ENCODE measurements around the gene CLHC1. TPM values are rescaled to one million over a fixed set of nuclear protein-coding genes. Genes with fewer than 3 reads are reported as not detected.
"Not testable (repeated sequence)": the region's sequence is repeated elsewhere in the genome, so short reads cannot be mapped to it uniquely, and the experiment has no call there.

The CLHC1 gene
- total RNA-seq, 1 experiment from 2014 or later = 3.9 TPM

DNA sequence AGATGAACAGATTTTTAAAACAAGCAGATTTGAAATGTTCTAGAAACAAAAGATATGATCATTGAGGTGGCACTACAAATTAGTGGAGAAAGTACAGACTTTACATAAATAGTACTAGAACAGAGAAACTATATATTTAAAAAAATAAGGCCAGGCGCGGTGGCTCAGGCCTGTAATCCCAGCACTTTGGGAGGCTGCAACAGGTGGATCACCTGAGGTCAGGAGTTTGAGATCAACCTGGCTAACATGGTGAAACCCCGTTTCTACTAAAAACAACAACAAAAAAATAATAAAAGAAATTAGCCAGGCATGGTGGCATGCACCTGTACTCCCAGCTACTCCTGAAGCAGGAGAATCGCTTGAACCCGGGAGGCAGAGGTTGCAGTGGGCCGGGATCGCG lies 45.3 kb downstream of the CLHC1 start:
- H3K79me2 ChIP-seq (ENCODE audit: low read length); H3K36me3 ChIP-seq (ENCODE audit: low read depth, low read length); H3K9ac ChIP-seq (ENCODE audit: low read length); H3K4me3 ChIP-seq (ENCODE audit: low read length); BruUV-seq (replicated peaks); H4K20me1 ChIP-seq (ENCODE audit: low read length); H2AFZ ChIP-seq (ENCODE audit: low read length); H3F3A ChIP-seq (ENCODE audit: low read length, unreplicated experiment); H3K9me2 ChIP-seq (replicated peaks; ENCODE audit: low read length); H3K27ac ChIP-seq (ENCODE audit: low read length); H3K27me3 ChIP-seq (ENCODE audit: low read length); H3K4me2 ChIP-seq (ENCODE audit: low read length); ATAC-seq; H3K4me1 ChIP-seq (ENCODE audit: insufficient read depth, low read length); H3K9me3 ChIP-seq (ENCODE audit: low read length); DNase-seq; intact Hi-C loops (cut with micrococcal nuclease); POLR2A ChIA-PET (ENCODE audit: unreplicated experiment); CTCF ChIA-PET: not testable (repeated sequence)

- CTCF ChIA-PET = no interaction called here
Measured at GRCh38 chr2:55180374-55180773, 51.7 kb downstream of the CLHC1 start.

DNA sequence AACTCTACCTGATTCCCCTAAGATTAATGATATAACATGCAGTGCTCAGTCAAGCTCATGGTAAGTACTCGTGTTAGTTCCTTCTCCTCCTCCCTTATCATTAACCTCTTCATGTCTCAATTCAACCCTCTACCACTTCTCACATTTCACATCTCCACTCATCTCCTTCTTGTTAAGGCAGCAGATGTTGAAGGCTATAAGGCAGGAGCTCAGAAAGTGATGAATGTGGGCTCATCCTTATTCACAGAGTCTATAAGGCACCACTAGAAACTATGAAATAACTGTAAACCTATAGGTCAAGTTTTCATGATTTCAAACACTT lies 56.0 kb downstream of the CLHC1 start:
- POLR2A ChIA-PET (ENCODE audit: unreplicated experiment) = interaction anchor here (0.5 to 0.6 kb wide), 2 partner anchors 22 to 126 kb away, joined by 3 to 4 read pairs; partner anchors contain the start of gene RTN4
- Histone ChIP-seq H3F3A (ENCODE audit: low read length, unreplicated experiment) (no peaks in the 10 kb centered on the region), H3K9me3 (ENCODE audit: low read length) (no peaks in the 10 kb centered on the region), H3K9me2 (replicated peaks; ENCODE audit: low read length) (no peaks in the 10 kb centered on the region), H3K36me3 (ENCODE audit: low read depth, low read length) (no peaks in the 10 kb centered on the region), H2AFZ (ENCODE audit: low read length) (no peak overlapping the region), H3K4me2 (ENCODE audit: low read length) (0 out of 2 replicates have a peak overlapping the region, but pooled peaks have one; percentile 0), H3K9ac (ENCODE audit: low read length) (no peak overlapping the region), H3K4me1 (ENCODE audit: insufficient read depth, low read length) (no peaks in the 10 kb centered on the region), H3K79me2 (ENCODE audit: low read length) (no peaks in the 10 kb centered on the region), H3K27ac (ENCODE audit: low read length) (no peak overlapping the region), H4K20me1 (ENCODE audit: low read length) (no peaks in the 10 kb centered on the region), H3K4me3 (ENCODE audit: low read length) (no peak overlapping the region), H3K27me3 (ENCODE audit: low read length) (no peaks in the 10 kb centered on the region)
- intact Hi-C loops (cut with micrococcal nuclease) = no loop called here
- DNase-seq (no peak), ATAC-seq (no peak)
- no TSS peak for BruUV-seq (replicated peaks)
- no peak for TF ChIP-seq CTCF (conservative IDR thresholded peaks at IDR 0.05; ENCODE audit: low read depth, low read length)
- CTCF ChIA-PET = interaction anchor here (0.7 to 2.3 kb wide), 3 partner anchors 83 to 276 kb away, joined by 3 to 6 read pairs (median 5); no protein-coding TSS in a partner anchor

More at GRCh38 chr2:55180374-55180773, 51.7 kb downstream of the CLHC1 start:
- ATAC-seq (no peak), DNase-seq (no peak)
- Histone ChIP-seq H3K9me2 (replicated peaks; ENCODE audit: low read length) (no peaks in the 10 kb centered on the region), H3K9me3 (ENCODE audit: low read length) (no peaks in the 10 kb centered on the region), H3K36me3 (ENCODE audit: low read depth, low read length) (no peaks in the 10 kb centered on the region), H3K4me3 (ENCODE audit: low read length) (no peak overlapping the region), H2AFZ (ENCODE audit: low read length) (no peak overlapping the region), H3K4me1 (ENCODE audit: insufficient read depth, low read length) (no peaks in the 10 kb centered on the region), H3F3A (ENCODE audit: low read length, unreplicated experiment) (no peaks in the 10 kb centered on the region), H4K20me1 (ENCODE audit: low read length) (no peaks in the 10 kb centered on the region), H3K9ac (ENCODE audit: low read length) (no peak overlapping the region), H3K79me2 (ENCODE audit: low read length) (no peaks in the 10 kb centered on the region), H3K4me2 (ENCODE audit: low read length) (no peak overlapping the region), H3K27ac (ENCODE audit: low read length) (no peak overlapping the region), H3K27me3 (ENCODE audit: low read length) (no peaks in the 10 kb centered on the region)
- intact Hi-C loops (cut with micrococcal nuclease) = no loop called here
- POLR2A ChIA-PET (ENCODE audit: unreplicated experiment) = no interaction called here
- no TSS peak for BruUV-seq (replicated peaks)
- TF ChIP-seq EZH2phosphoT487 (IDR thresholded peaks at IDR 0.05; ENCODE audit: borderline replicate concordance, low read length) = no peak
- TF ChIP-seq EZH2 (IDR thresholded peaks at IDR 0.05; ENCODE audit: low read length, unreplicated experiment) = no peak
- TF ChIP-seq CTCF (conservative IDR thresholded peaks at IDR 0.05; ENCODE audit: low read depth, low read length) = no peak

All from PC-3 (cell line).